ENCODE measurements around the gene B3GNT4. TPM values are rescaled to one million over a fixed set of nuclear protein-coding genes. Genes with fewer than 3 reads are reported as not detected.
"Not testable (repeated sequence)": the region's sequence is repeated elsewhere in the genome, so short reads cannot be mapped to it uniquely, and the experiment has no call there.

B3GNT4 gene
- total RNA-seq, 2 donors from 2014 or later: 2.4 TPM; not detected in 1

DNA sequence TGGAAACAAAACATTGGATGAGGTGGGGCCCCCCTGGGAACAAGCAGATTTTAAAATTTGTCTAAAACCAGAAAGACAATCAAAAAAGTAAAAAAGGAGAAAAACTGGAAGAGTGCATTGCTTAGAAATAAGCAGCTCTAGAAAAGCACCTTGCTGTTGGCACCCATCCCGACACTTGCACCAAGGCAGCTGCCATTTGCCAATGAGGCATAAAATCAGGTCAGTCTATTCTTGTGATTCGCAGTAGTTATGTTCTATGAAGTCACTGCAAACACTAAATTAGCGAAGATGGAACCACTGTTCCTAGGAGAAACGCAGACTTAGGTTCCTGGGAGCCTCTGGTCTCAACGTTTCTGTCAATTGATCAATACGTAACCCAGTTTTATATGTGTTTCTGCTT, 46.5 kb downstream of the B3GNT4 start:
- no peak overlapping the region for H3K4me3 ChIP-seq
- H3K4me1 ChIP-seq (ENCODE audit: control insufficient read depth in 1 of 2, low read depth in 2 of 2): no peaks in the 10 kb centered on the region
- DNase-seq (ENCODE audit: low spot score) (no peak), ATAC-seq (ENCODE audit: insufficient number of reproducible peaks, low FRiP score, low read depth) (no peak)
- H3K9me3 ChIP-seq: no peaks in the 10 kb centered on the region
- no peak overlapping the region for H3K27ac ChIP-seq
- no peak for TF ChIP-seq CTCF (IDR thresholded peaks at IDR 0.05)
- H3K36me3 ChIP-seq: peaks cover 27% of the 10 kb centered on the region
- H3K27me3 ChIP-seq (replicated peaks; ENCODE audit: insufficient read depth): no peaks in the 10 kb centered on the region

DNA sequence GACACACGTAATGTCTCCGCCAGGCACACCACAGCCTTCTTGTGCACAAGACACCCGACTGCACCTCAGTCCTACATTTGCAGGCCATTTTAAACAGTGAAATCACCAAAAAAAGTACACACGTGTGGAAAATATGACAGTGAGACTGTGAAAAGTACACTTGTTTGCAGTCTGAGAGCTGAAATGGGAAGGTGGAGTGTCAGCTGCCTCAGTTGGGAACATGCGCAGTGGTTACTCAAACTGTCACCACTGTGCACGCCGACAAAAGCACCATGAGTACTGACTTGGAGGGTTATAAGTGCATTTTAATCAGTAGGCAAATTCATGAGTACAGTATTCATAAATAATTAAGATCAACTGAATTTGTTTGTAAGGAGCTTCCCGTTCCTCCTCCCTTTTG, 47.0 kb downstream of the B3GNT4 start:
- Histone ChIP-seq H3K4me3 (no peak overlapping the region), H3K36me3 (peaks cover 27% of the 10 kb centered on the region), H3K27ac (no peak overlapping the region), H3K27me3 (replicated peaks; ENCODE audit: insufficient read depth) (no peaks in the 10 kb centered on the region), H3K4me1 (ENCODE audit: control insufficient read depth in 1 of 2, low read depth in 2 of 2) (no peaks in the 10 kb centered on the region), H3K9me3 (no peaks in the 10 kb centered on the region)
- ATAC-seq (ENCODE audit: insufficient number of reproducible peaks, low FRiP score, low read depth) (no peak), DNase-seq (ENCODE audit: low spot score) (no peak)
- TF ChIP-seq CTCF (IDR thresholded peaks at IDR 0.05): no peak

- H3K27ac ChIP-seq; H3K4me3 ChIP-seq; H3K4me1 ChIP-seq (ENCODE audit: control insufficient read depth in 1 of 2, low read depth in 2 of 2); H3K27me3 ChIP-seq (replicated peaks; ENCODE audit: insufficient read depth); H3K9me3 ChIP-seq; DNase-seq (ENCODE audit: low spot score); ATAC-seq (ENCODE audit: insufficient number of reproducible peaks, low FRiP score, low read depth): not testable (repeated sequence)
- peaks cover 55% of the 10 kb centered on the region for H3K36me3 ChIP-seq
Observed at GRCh38 chr12:122258462-122258861, 55.0 kb downstream of the B3GNT4 start.

Other genes starting within 250 kb of the B3GNT4 start
- gene BCL7A, start 181.8 kb upstream of the B3GNT4 start, total RNA-seq: 10 to 100 TPM in 1 of 2 donors, 1 to 10 TPM in 1; 9.6 to 12.9 TPM
- 10 to 100 TPM; 35.5 to 50.3 TPM for gene MLXIP, start 125.0 kb upstream of the B3GNT4 start, total RNA-seq
- gene IL31, start 29.5 kb upstream of the B3GNT4 start, total RNA-seq: not detected
- not detected for gene LRRC43, start 20.6 kb upstream of the B3GNT4 start, total RNA-seq
- 10 to 100 TPM; 34.7 to 48.8 TPM for gene DIABLO, start 22.3 kb downstream of the B3GNT4 start, total RNA-seq
- gene VPS33A, start 62.8 kb downstream of the B3GNT4 start, total RNA-seq: 10 to 100 TPM; 10.7 to 12.5 TPM
- 100 to 1,000 TPM in 1 of 2 donors, 10 to 100 TPM in 1; 91.2 to 180 TPM for gene CLIP1, start 219.0 kb downstream of the B3GNT4 start, total RNA-seq